Measurements from ENCODE around the gene ADAMTS17. TPM values are rescaled to one million over a fixed set of nuclear protein-coding genes. Genes with fewer than 3 reads are reported as not detected.

ADAMTS17 gene
- total RNA-seq, 2 donors from 2014 or later, result 0.37 to 1.1 TPM

- no peak for ATAC-seq (replicated peaks)
- Mint-ChIP-seq H3K36me3 (ENCODE audit: low read depth) (no peaks in the 10 kb centered on the region), H3K4me1 (no peaks in the 10 kb centered on the region), H3K4me3 (no peak overlapping the region), H3K27me3 (no peaks in the 10 kb centered on the region), H3K27ac (no peak overlapping the region), H3K9me3 (no peaks in the 10 kb centered on the region)
Measured at GRCh38 chr15:100245855-100246254, 95.9 kb downstream of the ADAMTS17 start.

GRCh38 chr15:100245487-100245820 is 96.3 kb downstream of the ADAMTS17 start:
- Mint-ChIP-seq H3K27me3 (no peaks in the 10 kb centered on the region), H3K27ac (no peak overlapping the region), H3K4me3 (no peak overlapping the region), H3K4me1 (no peaks in the 10 kb centered on the region), H3K36me3 (ENCODE audit: low read depth) (no peaks in the 10 kb centered on the region), H3K9me3 (no peaks in the 10 kb centered on the region)
- ATAC-seq (replicated peaks), result no peak

DNA sequence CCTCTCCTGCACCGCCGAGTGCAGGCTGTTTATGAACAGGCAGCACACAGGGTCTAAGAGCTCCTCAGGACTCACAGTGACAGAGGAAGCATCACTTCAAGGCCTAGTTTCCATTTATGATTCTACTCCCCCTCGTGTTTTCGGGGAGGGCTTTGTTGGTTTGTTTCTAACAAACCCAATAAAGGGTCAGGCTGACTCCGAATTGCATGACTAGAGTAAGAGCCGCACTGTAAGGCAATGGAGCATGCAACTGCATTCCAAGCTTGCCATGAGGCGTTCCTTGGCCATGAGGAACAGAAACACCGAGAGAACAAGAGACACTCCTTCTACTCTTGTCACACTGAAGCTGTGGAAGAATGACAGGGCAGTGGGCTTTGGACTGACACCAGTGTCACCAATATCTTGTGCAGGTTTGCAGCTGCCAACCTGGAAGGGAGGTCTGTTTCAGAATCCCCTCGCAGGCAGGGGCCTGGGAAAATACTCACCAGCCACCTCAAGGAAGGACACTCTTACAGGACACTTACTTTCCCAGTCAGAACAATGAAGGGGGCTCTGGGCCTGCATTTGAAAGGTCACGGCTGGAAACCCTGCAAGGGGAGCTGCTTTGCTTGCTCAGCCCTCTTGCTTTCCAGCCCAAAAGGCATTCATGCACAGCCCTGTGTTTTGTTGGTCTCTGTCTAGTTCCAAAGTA is 96.8 kb downstream of the ADAMTS17 start:
- Mint-ChIP-seq H3K27ac (no peak overlapping the region), H3K4me3 (no peak overlapping the region), H3K9me3 (no peaks in the 10 kb centered on the region), H3K27me3 (no peaks in the 10 kb centered on the region), H3K36me3 (ENCODE audit: low read depth) (no peaks in the 10 kb centered on the region), H3K4me1 (no peaks in the 10 kb centered on the region)
- ATAC-seq (replicated peaks), result no peak

DNA sequence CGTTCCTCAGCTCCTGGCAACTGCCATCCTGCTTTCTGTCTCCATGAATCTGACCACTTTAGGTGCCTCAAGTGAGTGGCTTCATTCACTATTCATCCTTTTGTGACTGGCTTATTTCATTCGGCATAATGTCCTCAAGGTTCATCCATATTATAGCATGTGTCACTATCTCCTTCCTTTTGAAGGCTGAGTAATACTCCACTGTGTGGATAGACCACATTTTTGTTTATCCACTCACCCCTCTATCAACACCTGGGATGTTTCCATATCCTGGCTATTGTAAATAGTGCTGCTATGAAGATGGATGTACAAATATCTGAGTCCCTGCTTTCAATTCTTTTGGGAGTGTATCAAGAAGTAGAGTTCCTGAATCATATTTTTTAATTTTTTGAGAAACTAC is 98.8 kb downstream of the ADAMTS17 start:
- Mint-ChIP-seq H3K36me3 (ENCODE audit: low read depth) (no peaks in the 10 kb centered on the region), H3K27ac (no peak overlapping the region)

GRCh38 chr15:100241572-100242482 is 99.9 kb downstream of the ADAMTS17 start:
- no peaks in the 10 kb centered on the region for H3K4me1 Mint-ChIP-seq
- peak overlapping the region; percentile 16 for H3K27ac Mint-ChIP-seq
- no peak overlapping the region for H3K4me3 Mint-ChIP-seq
- H3K36me3 Mint-ChIP-seq (ENCODE audit: low read depth), result no peaks in the 10 kb centered on the region
- H3K27me3 Mint-ChIP-seq, result no peaks in the 10 kb centered on the region
- H3K9me3 Mint-ChIP-seq, result no peaks in the 10 kb centered on the region
- no peak for ATAC-seq (replicated peaks)

More for the DNA sequence above, 98.8 kb downstream of the ADAMTS17 start:
- H3K4me1 Mint-ChIP-seq, result no peaks in the 10 kb centered on the region
- ATAC-seq (replicated peaks), result no peak
- H3K4me3 Mint-ChIP-seq, result no peak overlapping the region
- H3K9me3 Mint-ChIP-seq, result no peaks in the 10 kb centered on the region
- no peaks in the 10 kb centered on the region for H3K27me3 Mint-ChIP-seq

- Mint-ChIP-seq H3K27me3 (no peaks in the 10 kb centered on the region), H3K36me3 (ENCODE audit: low read depth) (no peaks in the 10 kb centered on the region), H3K27ac (no peak overlapping the region), H3K4me3 (no peak overlapping the region), H3K4me1 (peaks cover 5% of the 10 kb centered on the region), H3K9me3 (no peaks in the 10 kb centered on the region)
- no peak for ATAC-seq (replicated peaks)
Measured at GRCh38 chr15:100236981-100237720, 104.6 kb downstream of the ADAMTS17 start.

DNA sequence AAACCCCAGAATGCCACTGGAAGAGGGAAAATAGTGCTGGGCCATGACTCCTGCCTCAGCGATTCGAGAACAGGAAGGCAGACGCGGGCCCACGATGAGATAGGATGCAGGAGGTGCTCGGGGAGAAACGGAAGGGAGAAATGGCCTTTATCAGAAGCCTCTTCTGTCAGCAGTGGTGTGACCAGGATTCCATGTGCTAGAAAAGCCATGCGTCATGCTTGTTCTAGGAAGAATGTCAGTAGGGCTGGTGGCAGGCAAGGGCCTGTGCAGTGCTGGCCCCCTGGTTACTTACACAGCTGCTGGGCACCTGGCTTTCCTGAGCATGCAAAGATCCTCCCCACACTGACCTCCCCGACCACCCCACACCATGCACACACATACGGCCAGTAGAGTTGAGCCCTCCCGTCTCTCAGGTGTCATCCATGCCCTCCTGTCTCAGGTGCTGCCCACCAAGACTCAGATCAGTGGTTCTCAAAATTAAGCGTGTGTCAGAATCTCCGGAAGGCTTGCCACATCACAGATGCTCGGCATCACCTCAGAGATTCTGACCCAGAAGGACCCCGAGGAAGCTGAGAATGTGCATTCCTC is 106.7 kb downstream of the ADAMTS17 start:
- no peaks in the 10 kb centered on the region for H3K27me3 Mint-ChIP-seq
- H3K9me3 Mint-ChIP-seq, result no peaks in the 10 kb centered on the region
- no peak overlapping the region for H3K4me3 Mint-ChIP-seq
- no peak for ATAC-seq (replicated peaks)
- H3K4me1 Mint-ChIP-seq, result peaks cover 9% of the 10 kb centered on the region
- H3K27ac Mint-ChIP-seq, result no peak overlapping the region
- no peaks in the 10 kb centered on the region for H3K36me3 Mint-ChIP-seq (ENCODE audit: low read depth)

DNA sequence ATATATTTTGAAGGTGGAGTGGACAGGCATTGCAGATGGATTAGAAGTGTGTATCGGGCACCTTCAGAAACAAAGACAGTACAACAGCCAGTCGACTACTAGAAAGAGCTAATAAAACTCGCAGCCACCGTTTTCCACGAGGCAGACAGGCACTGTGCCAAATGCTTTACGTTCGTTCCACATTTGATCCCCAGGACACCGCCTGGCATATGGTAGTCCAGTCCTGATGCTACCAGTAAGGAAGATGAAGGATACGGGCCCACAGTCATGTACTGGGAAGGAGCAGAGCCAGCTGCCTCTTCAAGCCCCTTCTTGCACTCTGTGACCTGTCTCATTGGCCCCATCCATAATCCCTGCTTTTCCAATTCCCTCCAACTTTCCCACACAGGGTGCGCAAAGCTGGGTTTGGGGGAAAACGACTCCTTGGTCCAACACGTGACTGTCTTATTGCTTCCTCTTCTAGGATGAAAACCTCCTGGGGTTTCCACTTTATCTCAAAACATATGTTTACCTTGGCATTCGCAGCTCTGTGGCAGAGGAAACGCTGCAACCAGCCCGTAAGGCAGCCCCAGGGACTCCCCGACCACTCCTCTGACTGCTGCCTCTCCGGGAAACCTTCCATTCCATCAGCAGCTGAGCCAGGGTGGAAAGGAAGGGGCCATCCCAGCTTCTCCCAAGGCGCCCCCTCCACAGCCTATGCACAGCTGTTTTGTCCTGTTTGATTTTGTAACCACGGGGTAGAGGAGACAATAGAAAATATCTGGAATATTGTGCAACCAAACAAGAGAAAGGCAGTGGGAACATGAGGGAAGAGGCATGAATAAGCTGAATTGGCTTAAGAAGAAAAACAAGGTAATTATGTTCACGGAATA is 107.4 kb downstream of the ADAMTS17 start:
- H3K36me3 Mint-ChIP-seq (ENCODE audit: low read depth), result no peaks in the 10 kb centered on the region
- H3K27ac Mint-ChIP-seq, result no peak overlapping the region
- no peaks in the 10 kb centered on the region for H3K9me3 Mint-ChIP-seq
- peaks cover 13% of the 10 kb centered on the region for H3K4me1 Mint-ChIP-seq
- no peaks in the 10 kb centered on the region for H3K27me3 Mint-ChIP-seq
- no peak overlapping the region for H3K4me3 Mint-ChIP-seq
- ATAC-seq (replicated peaks), result no peak

DNA sequence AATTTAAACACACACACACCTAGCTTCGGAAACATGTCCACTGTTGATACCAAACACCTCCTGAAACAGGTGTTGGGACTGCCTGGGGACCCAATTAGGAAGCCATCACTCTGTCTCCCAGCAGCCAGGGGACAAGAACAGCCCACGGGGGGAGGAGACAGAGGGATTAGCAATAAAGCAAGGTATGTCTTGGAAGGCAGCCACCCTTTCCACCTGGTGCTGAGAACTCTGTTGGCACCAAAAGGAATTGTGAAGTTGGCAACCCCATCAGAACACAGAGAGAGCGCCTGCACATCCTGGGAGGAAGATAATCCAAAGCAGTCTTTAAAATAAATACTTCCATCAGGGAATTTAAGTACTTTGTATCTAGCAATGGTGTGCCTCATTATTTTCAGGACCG is 111.0 kb downstream of the ADAMTS17 start:
- Mint-ChIP-seq H3K36me3 (ENCODE audit: low read depth) (no peaks in the 10 kb centered on the region), H3K4me1 (peaks cover 15% of the 10 kb centered on the region), H3K9me3 (no peaks in the 10 kb centered on the region), H3K4me3 (no peak overlapping the region), H3K27ac (no peak overlapping the region), H3K27me3 (no peaks in the 10 kb centered on the region)
- ATAC-seq (replicated peaks), result no peak

GRCh38 chr15:100229181-100230163 is 112.3 kb downstream of the ADAMTS17 start:
- no peak overlapping the region for H3K4me3 Mint-ChIP-seq
- H3K4me1 Mint-ChIP-seq, result peaks cover 15% of the 10 kb centered on the region
- no peaks in the 10 kb centered on the region for H3K9me3 Mint-ChIP-seq

DNA sequence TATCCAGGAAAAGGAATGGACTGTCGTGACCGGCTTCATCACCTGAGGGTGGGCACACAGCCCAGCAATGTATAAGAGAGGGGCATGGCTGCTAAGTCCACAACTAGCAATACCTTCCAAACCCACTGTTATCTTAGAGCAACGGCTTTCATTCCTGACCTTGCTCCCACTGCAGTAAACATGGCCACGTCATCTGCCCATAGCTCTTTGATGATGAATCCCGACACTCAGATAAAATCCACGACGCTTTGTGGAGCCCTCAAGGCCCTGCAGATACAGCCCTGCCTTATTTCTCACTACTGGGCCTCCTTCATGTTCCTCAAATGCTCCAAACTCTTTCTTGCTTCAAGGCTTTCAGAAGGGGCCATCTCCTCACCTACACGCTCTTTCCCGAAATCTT is 114.0 kb downstream of the ADAMTS17 start:
- Mint-ChIP-seq H3K4me1 (peaks cover 10% of the 10 kb centered on the region), H3K27me3 (no peaks in the 10 kb centered on the region), H3K9me3 (no peaks in the 10 kb centered on the region), H3K27ac (no peak overlapping the region), H3K4me3 (no peak overlapping the region), H3K36me3 (ENCODE audit: low read depth) (no peaks in the 10 kb centered on the region)
- no peak for ATAC-seq (replicated peaks)

More at GRCh38 chr15:100229181-100230163, 112.3 kb downstream of the ADAMTS17 start:
- Mint-ChIP-seq H3K27ac (peak overlapping the region; percentile 45), H3K27me3 (no peaks in the 10 kb centered on the region), H3K36me3 (ENCODE audit: low read depth) (no peaks in the 10 kb centered on the region)
- no peak for ATAC-seq (replicated peaks)

DNA sequence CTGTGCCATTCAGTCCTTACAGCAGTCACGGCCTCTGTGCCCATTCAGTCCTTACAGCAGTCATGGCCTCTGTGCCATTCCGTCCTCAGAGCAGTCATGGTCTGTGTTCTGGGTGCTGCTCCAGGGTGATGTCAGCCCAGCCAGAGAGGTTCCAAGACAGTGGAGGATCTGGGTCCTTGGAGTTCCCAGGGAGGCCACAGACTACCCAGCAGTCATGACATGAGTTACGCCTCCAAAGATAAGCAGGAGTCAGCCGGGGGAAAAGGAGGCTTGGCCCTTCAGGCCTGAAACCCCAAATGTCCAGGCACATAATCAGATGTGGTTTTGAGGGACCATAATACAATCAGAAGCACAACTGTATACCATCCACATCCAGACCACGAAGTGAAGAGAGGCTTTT is 115.7 kb downstream of the ADAMTS17 start:
- Mint-ChIP-seq H3K27me3 (no peaks in the 10 kb centered on the region), H3K9me3 (no peaks in the 10 kb centered on the region), H3K36me3 (ENCODE audit: low read depth) (no peaks in the 10 kb centered on the region), H3K4me3 (no peak overlapping the region), H3K27ac (no peak overlapping the region), H3K4me1 (peaks cover 10% of the 10 kb centered on the region)
- ATAC-seq (replicated peaks), result no peak

Measured in activated T-helper 17 cell treated with anti-CD3 and anti-CD28 coated beads, Interleukin-2, amount 50 U/mL, for 72 hours (primary cell).